ENCODE results near the gene HIPK1. TPM values are rescaled to one million over a fixed set of nuclear protein-coding genes. Genes with fewer than 3 reads are reported as not detected.
A peak's percentile ranks its signal among the peaks of the same experiment; 100 is the strongest.

The HIPK1 gene
- total and polyA plus RNA-seq, 2 of the 13 experiments (the other 11 are each of a cell fraction or from before 2014, with no cell fraction given): 20.8 to 33.4 TPM

DNA sequence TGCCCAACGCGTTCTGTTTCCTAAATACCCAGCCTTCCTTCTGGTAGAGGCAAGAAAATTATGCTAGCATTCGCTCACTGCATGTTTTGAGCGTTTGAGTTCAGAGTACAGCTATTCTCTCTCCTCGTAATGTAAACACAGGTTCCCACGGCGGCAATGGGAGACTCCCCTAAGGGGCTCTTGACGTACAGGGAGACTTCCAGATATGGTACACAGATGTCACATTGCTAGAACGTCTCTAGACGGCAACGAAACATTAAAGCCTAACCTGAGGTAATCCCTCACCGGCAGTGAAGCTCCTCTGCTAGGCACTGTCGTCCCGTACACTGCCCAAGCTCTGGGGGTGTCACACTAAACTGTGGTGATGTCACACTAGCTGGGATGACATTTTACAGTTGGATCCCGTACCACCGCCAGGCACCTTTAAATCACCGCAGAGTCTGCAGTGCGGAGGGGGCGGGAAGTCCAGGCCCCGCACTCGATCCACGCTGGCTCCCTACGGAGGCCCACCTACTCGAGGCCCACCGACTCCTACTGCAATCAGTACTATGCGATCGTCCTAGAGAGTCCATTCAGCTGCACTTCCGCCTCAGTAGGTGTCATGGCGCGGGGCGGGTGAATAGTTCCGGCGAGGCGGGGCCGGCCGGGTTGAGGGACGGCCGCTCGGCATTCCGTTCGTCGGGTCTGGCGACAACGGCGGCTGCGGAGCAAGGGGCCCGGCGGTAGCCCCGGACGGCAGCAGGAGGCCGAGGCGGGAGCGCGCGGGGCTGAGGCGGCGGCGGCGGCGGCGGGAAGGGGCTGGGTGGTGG is at the start of gene HIPK1 (continued):
- TF ChIP-seq, protein P1, sequence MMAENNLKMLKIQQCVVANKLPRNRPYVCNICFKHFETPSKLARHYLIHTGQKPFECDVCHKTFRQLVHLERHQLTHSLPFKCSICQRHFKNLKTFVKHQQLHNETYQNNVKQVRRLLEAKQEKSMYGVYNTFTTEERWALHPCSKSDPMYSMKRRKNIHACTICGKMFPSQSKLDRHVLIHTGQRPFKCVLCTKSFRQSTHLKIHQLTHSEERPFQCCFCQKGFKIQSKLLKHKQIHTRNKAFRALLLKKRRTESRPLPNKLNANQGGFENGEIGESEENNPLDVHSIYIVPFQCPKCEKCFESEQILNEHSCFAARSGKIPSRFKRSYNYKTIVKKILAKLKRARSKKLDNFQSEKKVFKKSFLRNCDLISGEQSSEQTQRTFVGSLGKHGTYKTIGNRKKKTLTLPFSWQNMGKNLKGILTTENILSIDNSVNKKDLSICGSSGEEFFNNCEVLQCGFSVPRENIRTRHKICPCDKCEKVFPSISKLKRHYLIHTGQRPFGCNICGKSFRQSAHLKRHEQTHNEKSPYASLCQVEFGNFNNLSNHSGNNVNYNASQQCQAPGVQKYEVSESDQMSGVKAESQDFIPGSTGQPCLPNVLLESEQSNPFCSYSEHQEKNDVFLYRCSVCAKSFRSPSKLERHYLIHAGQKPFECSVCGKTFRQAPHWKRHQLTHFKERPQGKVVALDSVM (CRISPR knock-in tag; IDR thresholded peaks at IDR 0.05): 0 out of 2 replicates have a peak, but pooled peaks have one; percentile 56
- TF ChIP-seq, protein P2, sequence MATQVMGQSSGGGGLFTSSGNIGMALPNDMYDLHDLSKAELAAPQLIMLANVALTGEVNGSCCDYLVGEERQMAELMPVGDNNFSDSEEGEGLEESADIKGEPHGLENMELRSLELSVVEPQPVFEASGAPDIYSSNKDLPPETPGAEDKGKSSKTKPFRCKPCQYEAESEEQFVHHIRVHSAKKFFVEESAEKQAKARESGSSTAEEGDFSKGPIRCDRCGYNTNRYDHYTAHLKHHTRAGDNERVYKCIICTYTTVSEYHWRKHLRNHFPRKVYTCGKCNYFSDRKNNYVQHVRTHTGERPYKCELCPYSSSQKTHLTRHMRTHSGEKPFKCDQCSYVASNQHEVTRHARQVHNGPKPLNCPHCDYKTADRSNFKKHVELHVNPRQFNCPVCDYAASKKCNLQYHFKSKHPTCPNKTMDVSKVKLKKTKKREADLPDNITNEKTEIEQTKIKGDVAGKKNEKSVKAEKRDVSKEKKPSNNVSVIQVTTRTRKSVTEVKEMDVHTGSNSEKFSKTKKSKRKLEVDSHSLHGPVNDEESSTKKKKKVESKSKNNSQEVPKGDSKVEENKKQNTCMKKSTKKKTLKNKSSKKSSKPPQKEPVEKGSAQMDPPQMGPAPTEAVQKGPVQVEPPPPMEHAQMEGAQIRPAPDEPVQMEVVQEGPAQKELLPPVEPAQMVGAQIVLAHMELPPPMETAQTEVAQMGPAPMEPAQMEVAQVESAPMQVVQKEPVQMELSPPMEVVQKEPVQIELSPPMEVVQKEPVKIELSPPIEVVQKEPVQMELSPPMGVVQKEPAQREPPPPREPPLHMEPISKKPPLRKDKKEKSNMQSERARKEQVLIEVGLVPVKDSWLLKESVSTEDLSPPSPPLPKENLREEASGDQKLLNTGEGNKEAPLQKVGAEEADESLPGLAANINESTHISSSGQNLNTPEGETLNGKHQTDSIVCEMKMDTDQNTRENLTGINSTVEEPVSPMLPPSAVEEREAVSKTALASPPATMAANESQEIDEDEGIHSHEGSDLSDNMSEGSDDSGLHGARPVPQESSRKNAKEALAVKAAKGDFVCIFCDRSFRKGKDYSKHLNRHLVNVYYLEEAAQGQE (IDR thresholded peaks at IDR 0.05; ENCODE audit: borderline replicate concordance in 1 of 2, low read depth in 1 of 2, low read length in 2 of 2): peak in 1 of 2 experiments; percentile 10; a peak in 1 of 4 replicates
- TF ChIP-seq, protein P3, sequence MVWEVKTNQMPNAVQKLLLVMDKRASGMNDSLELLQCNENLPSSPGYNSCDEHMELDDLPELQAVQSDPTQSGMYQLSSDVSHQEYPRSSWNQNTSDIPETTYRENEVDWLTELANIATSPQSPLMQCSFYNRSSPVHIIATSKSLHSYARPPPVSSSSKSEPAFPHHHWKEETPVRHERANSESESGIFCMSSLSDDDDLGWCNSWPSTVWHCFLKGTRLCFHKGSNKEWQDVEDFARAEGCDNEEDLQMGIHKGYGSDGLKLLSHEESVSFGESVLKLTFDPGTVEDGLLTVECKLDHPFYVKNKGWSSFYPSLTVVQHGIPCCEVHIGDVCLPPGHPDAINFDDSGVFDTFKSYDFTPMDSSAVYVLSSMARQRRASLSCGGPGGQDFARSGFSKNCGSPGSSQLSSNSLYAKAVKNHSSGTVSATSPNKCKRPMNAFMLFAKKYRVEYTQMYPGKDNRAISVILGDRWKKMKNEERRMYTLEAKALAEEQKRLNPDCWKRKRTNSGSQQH (CRISPR knock-in tag; IDR thresholded peaks at IDR 0.05; ENCODE audit: low read depth): peak; percentile 48; the same call in 1 of the 2 replicates
- TF ChIP-seq, protein P4, sequence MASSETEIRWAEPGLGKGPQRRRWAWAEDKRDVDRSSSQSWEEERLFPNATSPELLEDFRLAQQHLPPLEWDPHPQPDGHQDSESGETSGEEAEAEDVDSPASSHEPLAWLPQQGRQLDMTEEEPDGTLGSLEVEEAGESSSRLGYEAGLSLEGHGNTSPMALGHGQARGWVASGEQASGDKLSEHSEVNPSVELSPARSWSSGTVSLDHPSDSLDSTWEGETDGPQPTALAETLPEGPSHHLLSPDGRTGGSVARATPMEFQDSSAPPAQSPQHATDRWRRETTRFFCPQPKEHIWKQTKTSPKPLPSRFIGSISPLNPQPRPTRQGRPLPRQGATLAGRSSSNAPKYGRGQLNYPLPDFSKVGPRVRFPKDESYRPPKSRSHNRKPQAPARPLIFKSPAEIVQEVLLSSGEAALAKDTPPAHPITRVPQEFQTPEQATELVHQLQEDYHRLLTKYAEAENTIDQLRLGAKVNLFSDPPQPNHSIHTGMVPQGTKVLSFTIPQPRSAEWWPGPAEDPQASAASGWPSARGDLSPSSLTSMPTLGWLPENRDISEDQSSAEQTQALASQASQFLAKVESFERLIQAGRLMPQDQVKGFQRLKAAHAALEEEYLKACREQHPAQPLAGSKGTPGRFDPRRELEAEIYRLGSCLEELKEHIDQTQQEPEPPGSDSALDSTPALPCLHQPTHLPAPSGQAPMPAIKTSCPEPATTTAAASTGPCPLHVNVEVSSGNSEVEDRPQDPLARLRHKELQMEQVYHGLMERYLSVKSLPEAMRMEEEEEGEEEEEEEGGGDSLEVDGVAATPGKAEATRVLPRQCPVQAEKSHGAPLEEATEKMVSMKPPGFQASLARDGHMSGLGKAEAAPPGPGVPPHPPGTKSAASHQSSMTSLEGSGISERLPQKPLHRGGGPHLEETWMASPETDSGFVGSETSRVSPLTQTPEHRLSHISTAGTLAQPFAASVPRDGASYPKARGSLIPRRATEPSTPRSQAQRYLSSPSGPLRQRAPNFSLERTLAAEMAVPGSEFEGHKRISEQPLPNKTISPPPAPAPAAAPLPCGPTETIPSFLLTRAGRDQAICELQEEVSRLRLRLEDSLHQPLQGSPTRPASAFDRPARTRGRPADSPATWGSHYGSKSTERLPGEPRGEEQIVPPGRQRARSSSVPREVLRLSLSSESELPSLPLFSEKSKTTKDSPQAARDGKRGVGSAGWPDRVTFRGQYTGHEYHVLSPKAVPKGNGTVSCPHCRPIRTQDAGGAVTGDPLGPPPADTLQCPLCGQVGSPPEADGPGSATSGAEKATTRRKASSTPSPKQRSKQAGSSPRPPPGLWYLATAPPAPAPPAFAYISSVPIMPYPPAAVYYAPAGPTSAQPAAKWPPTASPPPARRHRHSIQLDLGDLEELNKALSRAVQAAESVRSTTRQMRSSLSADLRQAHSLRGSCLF (CRISPR knock-in tag; IDR thresholded peaks at IDR 0.05; ENCODE audit: borderline replicate concordance): no peak; the same call in 1 of the 2 replicates
- TF ChIP-seq ZNF549 (CRISPR knock-in tag; IDR thresholded peaks at IDR 0.05) (no peak), ZNF367 (CRISPR knock-in tag; IDR thresholded peaks at IDR 0.05; ENCODE audit: borderline replicate concordance) (peak; percentile 72; the same call in 1 of the 2 replicates), MBNL3 (CRISPR knock-in tag; conservative IDR thresholded peaks at IDR 0.05) (no peak), ZNF121 (CRISPR knock-in tag; IDR thresholded peaks at IDR 0.05) (peak; percentile 30; the same call in 1 of the 2 replicates)
- TF ChIP-seq, protein P5, sequence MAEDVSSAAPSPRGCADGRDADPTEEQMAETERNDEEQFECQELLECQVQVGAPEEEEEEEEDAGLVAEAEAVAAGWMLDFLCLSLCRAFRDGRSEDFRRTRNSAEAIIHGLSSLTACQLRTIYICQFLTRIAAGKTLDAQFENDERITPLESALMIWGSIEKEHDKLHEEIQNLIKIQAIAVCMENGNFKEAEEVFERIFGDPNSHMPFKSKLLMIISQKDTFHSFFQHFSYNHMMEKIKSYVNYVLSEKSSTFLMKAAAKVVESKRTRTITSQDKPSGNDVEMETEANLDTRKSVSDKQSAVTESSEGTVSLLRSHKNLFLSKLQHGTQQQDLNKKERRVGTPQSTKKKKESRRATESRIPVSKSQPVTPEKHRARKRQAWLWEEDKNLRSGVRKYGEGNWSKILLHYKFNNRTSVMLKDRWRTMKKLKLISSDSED (CRISPR knock-in tag; IDR thresholded peaks at IDR 0.05): no peak
